OCI-LY3 (cell line): ENCODE data around the gene MIA2.

Experiments used
- EZH2phosphoT487 ChIP-seq: fragments of 200-600 bp; shearing (Covaris generic); IDR thresholded peaks from 2 replicates; pipeline ENCODE4 v1.6.1; 2018; ENCODE audit warnings: antibody characterized with exemption, mixed run types, low read depth
- TF ChIP-seq, protein P1 (sequence below): fragments of 200-600, 300-600 bp; sonication (generic); IDR thresholded peaks from 2 replicates; pipeline ENCODE4 v1.5.1; 2014; ENCODE audit warnings: antibody characterized with exemption, low read length, low read depth

DNA sequence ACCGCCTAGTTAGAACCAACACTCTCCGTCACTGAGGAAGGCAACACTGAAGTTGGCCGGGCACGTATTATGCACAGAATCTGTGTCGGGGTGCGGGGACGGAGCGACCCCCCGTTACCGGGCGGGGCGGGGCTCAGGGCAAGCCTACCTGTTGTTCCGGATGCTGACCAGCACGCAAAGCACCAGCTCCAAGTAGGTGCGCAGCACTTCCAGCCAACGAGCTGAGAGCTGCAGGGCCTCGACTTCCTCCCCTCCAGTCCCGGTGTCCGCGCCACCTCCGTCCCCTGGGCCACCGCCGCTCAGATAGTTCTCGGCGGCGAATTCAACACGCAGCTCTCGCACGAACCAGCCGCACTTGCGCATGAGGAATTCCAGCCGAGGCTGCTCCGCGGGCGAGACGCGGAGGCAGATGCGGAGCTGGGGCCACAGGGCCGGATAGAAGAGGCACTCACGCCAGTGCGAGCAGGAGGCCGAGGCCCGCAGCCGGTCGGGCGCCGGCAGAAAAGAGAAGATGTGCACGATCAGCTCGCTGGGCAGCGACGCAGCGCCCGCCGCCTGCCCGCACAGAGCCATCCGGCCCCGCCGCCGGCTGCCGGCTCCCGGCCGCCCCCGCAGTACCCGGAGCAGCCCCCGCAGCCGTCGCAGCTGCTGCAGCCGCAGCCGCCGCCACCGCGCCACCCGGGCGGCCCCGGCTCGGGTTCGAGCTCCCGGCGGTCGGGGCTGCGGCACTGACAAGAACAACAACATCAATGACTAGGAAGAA, 197.9 kb downstream of the MIA2 start:
- TF ChIP-seq EZH2phosphoT487, result no peak
- TF ChIP-seq, protein P1, sequence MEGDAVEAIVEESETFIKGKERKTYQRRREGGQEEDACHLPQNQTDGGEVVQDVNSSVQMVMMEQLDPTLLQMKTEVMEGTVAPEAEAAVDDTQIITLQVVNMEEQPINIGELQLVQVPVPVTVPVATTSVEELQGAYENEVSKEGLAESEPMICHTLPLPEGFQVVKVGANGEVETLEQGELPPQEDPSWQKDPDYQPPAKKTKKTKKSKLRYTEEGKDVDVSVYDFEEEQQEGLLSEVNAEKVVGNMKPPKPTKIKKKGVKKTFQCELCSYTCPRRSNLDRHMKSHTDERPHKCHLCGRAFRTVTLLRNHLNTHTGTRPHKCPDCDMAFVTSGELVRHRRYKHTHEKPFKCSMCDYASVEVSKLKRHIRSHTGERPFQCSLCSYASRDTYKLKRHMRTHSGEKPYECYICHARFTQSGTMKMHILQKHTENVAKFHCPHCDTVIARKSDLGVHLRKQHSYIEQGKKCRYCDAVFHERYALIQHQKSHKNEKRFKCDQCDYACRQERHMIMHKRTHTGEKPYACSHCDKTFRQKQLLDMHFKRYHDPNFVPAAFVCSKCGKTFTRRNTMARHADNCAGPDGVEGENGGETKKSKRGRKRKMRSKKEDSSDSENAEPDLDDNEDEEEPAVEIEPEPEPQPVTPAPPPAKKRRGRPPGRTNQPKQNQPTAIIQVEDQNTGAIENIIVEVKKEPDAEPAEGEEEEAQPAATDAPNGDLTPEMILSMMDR, result no peak
